HG03378 (cell line): ENCODE results near the gene DOK6.

ENCODE experiments used
- ATAC-seq: cut with Tn5 transposase; IDR thresholded peaks from one replicate; pipeline ENCODE4 v1.9.1; 2021; ENCODE audit warnings: mild to moderate bottlenecking, moderate library complexity; ENCODE audit not compliant: unreplicated experiment

DOK6 gene

GRCh38 chr18:69677595-69677994, 276.9 kb downstream of the DOK6 start:
- no peak for ATAC-seq

- ATAC-seq: no peak
Observed at GRCh38 chr18:69680123-69680522, 279.4 kb downstream of the DOK6 start.

GRCh38 chr18:69683176-69683575, 282.5 kb downstream of the DOK6 start:
- ATAC-seq: no peak

GRCh38 chr18:69684789-69685188, 284.1 kb downstream of the DOK6 start:
- no peak for ATAC-seq

- ATAC-seq: no peak
Observed at GRCh38 chr18:69686861-69687260, 286.2 kb downstream of the DOK6 start.

- no peak for ATAC-seq
Observed at GRCh38 chr18:69689121-69689759, 288.6 kb downstream of the DOK6 start.

GRCh38 chr18:69691008-69691760, 290.5 kb downstream of the DOK6 start:
- ATAC-seq: peak; percentile 67

GRCh38 chr18:69697069-69697468, 296.4 kb downstream of the DOK6 start:
- no peak for ATAC-seq

- ATAC-seq: no peak
Observed at GRCh38 chr18:69697689-69698088, 297.0 kb downstream of the DOK6 start.

- no peak for ATAC-seq
Observed at GRCh38 chr18:69701305-69701704, 300.6 kb downstream of the DOK6 start.

GRCh38 chr18:69703461-69703860, 302.8 kb downstream of the DOK6 start:
- no peak for ATAC-seq

- no peak for ATAC-seq
Observed at GRCh38 chr18:69705987-69706386, 305.3 kb downstream of the DOK6 start.

GRCh38 chr18:69708844-69709243, 308.2 kb downstream of the DOK6 start:
- ATAC-seq: no peak

GRCh38 chr18:69715191-69715795, 314.6 kb downstream of the DOK6 start:
- ATAC-seq: no peak

GRCh38 chr18:69717586-69717985, 316.9 kb downstream of the DOK6 start:
- no peak for ATAC-seq

GRCh38 chr18:69718912-69719547, 318.3 kb downstream of the DOK6 start:
- ATAC-seq: no peak

- no peak for ATAC-seq
Observed at GRCh38 chr18:69720422-69720821, 319.7 kb downstream of the DOK6 start.

GRCh38 chr18:69723434-69723833, 322.7 kb downstream of the DOK6 start:
- no peak for ATAC-seq

- ATAC-seq: no peak
Observed at GRCh38 chr18:69725009-69725408, 324.3 kb downstream of the DOK6 start.

- ATAC-seq: no peak
Observed at GRCh38 chr18:69725855-69726508, 325.3 kb downstream of the DOK6 start.

GRCh38 chr18:69727912-69728572, 327.4 kb downstream of the DOK6 start:
- no peak for ATAC-seq
